GM21619 (cell line): ENCODE measurements around the gene DHRS1.

Experiments
- ATAC-seq: cut with Tn5 transposase; IDR thresholded peaks from one replicate; pipeline ENCODE4 v1.9.1; 2021; ENCODE audit not compliant: unreplicated experiment

Gene DHRS1

DNA sequence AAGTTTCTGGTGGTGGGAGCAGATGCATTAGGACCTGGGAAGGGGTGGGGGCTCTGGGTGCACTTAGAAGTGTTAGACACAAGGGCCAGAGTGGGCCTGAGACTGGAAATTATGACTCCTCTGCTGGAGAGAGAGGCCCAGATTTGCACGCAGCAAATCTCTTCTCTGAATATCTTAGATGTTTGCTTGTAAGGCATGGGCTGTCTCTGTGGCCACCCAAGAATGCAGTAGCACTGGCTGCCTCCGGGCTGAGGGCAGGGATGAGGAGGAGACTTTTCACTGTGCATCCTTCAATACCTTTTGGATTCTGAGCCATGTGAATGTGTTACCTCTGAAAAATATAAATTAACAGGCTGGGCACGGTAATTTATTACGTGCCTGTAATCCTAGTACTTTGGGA, 14.2 kb downstream of the DHRS1 start:
- ATAC-seq = no peak

- ATAC-seq = no peak
Measured at GRCh38 chr14:24284501-24285035, 15.0 kb downstream of the DHRS1 start.

DNA sequence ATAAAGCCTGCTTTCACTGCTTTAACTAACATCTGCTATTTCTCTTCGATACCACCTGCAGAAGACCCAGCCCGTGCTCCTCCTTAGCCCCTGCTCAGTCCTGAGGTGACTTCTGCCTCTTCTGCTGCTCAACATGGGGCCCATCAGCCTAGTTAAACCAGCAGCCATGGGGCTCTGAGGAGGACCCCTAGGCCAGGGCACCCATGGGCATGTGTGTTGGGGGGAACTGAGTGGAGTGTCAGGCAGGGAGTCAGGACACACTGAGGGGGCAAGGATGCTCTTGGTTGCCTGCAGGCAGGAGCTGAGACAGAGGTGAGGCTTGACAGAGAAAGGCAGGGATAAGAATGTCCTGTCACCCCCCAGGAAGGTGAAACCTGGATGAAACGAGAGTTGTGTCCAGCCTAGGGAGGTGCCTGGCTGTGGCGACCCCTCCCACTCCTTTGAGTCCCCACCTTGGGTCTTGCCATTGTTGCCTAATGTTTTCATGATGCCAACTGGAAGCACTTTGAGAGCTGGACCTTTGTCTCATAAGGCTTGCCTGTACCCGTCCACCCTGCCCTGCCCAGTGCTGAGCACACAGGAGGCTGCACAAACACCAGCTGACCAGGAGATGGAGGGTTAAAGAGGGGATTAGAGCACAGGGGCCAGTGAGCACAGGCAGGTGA, 15.7 kb downstream of the DHRS1 start:
- no peak for ATAC-seq

DNA sequence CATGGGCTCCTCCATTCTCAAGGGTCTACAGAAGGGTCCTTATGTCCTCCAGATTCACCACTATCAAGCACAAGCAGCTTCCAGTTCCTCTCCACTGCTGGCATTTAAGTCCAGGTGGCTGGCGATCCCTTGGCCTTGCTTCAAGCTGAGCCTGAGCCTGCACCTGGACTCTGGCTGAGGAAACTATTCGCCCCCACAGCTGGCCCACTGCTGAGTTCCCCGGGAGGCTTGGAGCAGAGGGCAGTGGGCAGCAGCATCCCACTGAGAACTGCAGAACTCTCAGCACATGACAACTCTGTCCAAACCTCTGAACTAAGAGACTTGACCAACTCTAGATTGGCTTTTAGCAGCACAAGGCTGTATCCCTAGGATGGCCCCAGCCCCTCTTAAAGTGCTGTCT, 16.8 kb downstream of the DHRS1 start:
- ATAC-seq = no peak

DNA sequence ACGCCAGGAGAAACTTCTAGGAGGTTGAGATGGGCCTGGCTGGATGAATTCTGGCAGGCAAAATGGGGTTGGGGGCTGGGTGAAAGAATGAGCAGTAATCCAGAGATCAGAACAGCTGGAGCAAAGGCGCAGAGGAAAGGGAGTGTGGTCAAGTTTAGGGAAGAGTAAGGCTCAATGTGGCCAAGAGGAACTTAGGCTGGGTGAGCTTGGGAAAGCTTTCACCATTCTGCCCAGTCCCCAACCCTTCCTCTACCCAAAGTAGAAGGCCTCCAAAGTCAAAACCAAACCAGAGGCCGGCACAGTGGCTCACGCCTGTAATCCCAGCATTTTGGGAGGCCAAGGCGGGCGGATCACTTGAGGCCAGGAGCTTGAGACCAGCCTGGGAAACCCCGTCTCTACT, 17.9 kb downstream of the DHRS1 start:
- ATAC-seq = no peak

GRCh38 chr14:24280797-24281460, 18.7 kb downstream of the DHRS1 start:
- ATAC-seq = no peak

DNA sequence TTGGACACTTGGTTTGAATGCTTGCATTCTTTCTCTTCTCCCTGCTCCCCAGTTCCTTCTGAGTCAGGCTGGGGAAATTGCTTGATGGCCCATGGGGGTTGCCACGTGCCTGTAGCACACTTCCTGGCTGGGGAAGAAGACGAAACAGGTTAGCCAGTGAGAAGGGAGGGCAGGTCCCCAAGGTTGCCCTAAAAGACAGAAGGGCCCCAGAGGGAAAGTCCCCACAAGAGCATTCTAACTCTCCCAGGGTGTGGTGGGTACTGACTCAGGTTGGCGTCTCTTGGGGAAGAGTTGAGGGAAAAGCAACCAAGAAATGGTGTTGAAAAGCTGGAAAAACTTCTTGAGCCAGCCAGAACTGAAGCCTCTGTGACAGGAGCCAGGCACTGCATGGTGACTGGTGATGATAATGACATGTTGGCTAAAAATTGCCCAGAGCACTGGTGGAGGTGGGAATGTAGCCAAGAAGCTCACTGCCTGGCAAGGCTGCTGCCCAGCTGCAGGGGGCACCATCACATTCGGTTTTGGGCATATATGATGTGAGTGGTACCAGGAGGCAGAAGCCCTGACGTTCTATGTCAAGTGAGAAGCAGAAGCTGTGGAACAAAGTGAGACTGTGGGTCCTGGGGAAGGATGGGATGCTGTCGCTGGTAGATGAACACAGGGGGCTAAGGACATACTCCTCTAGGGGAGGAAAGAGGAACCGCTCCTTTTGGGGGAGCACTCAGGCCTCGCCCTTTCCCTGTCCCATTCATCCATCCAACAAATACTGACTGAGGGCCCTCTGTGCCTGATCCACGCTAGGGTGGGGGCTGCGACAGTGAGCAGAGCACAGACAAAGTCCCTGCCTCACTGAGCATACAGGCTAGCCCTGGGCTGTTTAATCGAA, 20.0 kb downstream of the DHRS1 start:
- ATAC-seq = no peak

- no peak for ATAC-seq
Measured at GRCh38 chr14:24278424-24278823, 21.2 kb downstream of the DHRS1 start.

DNA sequence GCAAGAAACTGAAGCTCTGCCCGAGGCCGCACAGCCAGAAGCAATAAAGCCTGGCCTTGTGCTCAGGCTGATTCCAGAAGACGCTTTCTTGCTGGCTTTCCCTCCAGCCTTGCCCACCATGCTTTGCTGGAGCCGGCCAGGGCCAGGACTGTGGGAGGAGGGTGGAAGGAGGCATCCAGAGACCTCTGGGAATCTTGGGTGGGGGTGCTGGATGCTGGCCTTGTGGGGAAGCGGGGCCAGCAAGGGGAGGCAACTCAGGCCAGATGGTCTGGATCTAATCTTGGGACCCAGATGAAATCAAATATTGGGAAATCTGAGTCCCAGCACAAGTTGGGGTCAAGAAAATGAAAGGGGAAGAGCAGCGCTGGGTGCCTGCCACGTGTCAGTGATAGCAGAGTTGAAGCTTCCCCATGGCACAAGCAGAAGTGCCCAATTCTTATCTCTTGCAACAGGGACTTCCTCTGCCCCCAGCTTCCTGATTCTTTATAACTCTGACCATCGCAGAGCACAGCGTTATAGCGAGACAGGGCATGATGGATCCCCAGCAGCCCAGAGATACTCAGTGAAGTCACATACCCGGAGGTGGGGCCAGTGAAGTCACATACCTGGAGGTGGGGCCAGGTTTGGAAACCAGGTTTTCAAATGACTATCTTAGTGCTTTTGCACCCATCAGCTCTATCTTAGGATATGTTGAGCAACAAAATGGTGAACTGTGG, 21.8 kb downstream of the DHRS1 start:
- no peak for ATAC-seq

DNA sequence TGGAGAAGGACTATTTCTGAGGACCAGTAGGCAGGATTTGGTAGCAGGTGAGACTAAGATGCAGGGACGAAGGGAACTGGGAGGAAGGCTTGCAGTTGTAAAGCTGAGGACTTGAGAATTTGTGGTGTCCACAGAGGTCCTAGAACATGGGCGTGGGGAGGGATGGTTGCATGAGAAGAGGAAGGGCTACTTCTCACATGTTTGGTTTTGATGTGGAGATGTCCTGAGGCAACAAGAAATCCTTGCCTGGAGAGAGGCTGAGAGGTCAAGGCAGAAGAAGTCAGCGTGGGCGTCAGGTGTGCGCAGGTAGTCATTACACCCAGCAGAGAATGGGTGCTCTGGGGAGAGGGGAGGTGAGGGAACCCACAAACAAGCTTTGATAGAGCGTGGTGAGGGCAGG, 22.5 kb downstream of the DHRS1 start:
- ATAC-seq = no peak

DNA sequence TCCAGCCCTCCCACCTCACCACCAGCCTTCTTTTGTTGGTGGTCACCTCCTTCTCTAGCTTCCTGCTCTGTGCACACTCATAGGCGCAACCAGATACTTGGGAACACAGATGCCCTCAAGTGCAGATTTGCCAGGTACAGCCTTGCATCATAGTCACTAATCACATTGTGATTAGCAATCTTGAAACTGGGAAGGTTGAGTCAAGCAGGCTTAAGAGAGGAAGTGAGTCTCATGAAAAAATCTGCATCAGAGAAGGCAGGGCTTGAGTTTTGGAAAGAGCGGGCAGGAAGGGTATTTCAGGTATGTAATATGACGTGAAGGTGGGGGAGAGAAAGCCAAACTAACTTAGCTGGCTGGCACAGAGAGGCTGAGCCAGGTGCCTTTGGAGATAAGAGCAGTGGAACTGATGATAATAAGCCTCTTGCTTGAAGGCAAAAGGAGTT, 25.5 kb downstream of the DHRS1 start:
- ATAC-seq = peak; percentile 34

DNA sequence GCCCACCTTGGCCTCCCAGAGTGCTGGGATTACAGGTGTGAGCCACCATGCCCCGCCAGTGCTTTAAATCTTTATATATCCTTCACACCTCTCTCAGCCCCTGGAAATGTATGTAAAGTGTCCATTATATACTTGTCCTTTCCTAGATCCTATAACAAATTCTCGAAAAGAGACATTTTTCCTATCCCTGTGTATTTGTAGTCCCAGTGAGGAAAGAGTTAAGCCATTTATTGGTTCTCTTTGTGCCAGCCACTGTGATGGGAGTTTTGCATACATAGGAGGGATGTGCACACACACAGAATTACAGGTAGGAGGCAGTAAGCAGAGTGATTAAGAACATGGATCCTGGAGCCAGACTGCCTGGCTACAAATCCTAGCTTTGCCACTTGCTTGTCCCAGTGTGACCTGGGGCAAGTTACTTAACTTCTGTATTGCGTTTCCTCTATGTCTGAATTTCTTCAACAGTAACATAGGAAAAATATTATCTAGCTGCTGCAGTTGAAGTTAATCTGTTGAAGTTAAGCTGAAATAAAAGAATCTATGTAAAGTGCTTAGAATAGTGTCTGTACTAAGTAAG, 26.1 kb downstream of the DHRS1 start:
- ATAC-seq = no peak

- no peak for ATAC-seq
Measured at GRCh38 chr14:24272467-24272866, 27.1 kb downstream of the DHRS1 start.

GRCh38 chr14:24271834-24272263, 27.7 kb downstream of the DHRS1 start:
- no peak for ATAC-seq

DNA sequence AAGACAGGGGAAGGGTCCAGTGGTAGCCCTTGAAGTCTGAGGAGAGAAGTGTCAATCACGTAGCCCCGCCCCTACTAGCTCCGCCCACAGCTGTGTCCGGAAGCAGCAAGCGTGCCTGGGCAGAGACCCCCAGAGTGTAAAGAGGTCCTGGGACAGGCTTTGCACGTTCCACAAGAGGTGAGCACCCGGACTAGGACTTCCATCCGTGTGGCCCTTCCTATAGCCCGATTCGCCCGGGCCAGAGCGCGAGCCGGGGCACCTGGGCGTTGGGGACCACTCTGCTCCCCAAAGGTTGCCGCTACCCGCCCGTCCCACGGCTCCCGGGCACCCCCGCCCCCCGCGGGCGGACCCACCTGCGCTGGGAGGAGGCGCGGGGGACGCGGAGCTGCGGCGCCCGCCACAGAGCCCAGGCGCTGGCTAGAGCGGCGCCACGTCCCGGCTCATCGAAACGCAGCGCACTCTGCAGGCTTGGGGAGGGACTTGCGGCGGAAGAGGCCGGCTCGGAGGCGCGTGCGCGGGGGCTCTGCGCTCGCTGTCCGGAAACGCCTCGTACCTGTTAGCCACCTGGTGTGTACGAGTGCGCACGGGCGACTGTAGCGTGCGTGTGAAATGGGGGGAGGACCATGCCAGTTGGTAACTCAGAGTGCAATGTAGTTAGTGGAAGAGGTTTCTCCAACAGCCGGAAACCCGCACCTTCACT, 28.3 kb downstream of the DHRS1 start, which contains the start of gene RABGGTA:
RABGGTA (minus strand) TSS at position 464 of the 700 bp plus-strand sequence. CDS start 482 bp downstream, outside the sequence.
- peak; percentile 81 for ATAC-seq

- peak; percentile 2 for ATAC-seq
Measured at GRCh38 chr14:24270537-24271133, 28.9 kb downstream of the DHRS1 start.

GRCh38 chr14:24269910-24270536, 29.6 kb downstream of the DHRS1 start:
- no peak for ATAC-seq

- no peak for ATAC-seq
Measured at GRCh38 chr14:24269368-24269767, 30.2 kb downstream of the DHRS1 start.

- ATAC-seq = no peak
Measured at GRCh38 chr14:24268225-24268624, 31.4 kb downstream of the DHRS1 start.
